ENCODE data around the gene NANOS3. TPM values are rescaled to one million over a fixed set of nuclear protein-coding genes. Genes with fewer than 3 reads are reported as not detected.
A peak's percentile ranks its signal among the peaks of the same experiment; 100 is the strongest.

The NANOS3 gene
- total RNA-seq, 2 experiments from 2014 or later = 1.1 to 2.8 TPM

DNA sequence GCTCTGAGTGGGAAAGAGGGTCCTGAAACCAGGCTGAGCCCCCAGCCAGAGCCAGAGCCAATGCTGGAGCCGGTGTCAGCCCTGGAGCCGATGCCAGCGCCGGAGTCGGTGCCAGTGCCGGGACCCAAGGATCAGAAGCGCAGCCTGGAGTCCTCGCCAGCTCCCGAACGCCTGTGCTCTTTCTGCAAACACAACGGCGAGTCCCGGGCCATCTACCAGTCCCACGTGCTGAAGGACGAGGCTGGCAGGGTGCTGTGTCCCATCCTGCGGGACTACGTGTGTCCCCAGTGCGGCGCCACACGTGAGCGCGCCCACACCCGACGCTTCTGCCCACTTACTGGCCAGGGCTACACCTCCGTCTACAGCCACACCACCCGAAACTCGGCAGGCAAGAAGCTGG is 369 bp downstream of the NANOS3 start:
- peaks cover 26% of the 10 kb centered on the region for H3K4me1 Mint-ChIP-seq
- ATAC-seq = no peak
- H3K27me3 Mint-ChIP-seq = peaks cover 2% of the 10 kb centered on the region
- CTCF ChIA-PET = interaction anchor here (0.8 to 6.0 kb wide), 5 partner anchors 16 to 260 kb away, joined by 3 to 46 read pairs (median 3); no protein-coding TSS in a partner anchor
- no peak for DNase-seq
- H3K36me3 Mint-ChIP-seq = no peaks in the 10 kb centered on the region
- H3K27ac Mint-ChIP-seq = no peak overlapping the region
- H3K4me3 Mint-ChIP-seq = no peak overlapping the region
- no peaks in the 10 kb centered on the region for H3K9me3 Mint-ChIP-seq (ENCODE audit: low read depth)

DNA sequence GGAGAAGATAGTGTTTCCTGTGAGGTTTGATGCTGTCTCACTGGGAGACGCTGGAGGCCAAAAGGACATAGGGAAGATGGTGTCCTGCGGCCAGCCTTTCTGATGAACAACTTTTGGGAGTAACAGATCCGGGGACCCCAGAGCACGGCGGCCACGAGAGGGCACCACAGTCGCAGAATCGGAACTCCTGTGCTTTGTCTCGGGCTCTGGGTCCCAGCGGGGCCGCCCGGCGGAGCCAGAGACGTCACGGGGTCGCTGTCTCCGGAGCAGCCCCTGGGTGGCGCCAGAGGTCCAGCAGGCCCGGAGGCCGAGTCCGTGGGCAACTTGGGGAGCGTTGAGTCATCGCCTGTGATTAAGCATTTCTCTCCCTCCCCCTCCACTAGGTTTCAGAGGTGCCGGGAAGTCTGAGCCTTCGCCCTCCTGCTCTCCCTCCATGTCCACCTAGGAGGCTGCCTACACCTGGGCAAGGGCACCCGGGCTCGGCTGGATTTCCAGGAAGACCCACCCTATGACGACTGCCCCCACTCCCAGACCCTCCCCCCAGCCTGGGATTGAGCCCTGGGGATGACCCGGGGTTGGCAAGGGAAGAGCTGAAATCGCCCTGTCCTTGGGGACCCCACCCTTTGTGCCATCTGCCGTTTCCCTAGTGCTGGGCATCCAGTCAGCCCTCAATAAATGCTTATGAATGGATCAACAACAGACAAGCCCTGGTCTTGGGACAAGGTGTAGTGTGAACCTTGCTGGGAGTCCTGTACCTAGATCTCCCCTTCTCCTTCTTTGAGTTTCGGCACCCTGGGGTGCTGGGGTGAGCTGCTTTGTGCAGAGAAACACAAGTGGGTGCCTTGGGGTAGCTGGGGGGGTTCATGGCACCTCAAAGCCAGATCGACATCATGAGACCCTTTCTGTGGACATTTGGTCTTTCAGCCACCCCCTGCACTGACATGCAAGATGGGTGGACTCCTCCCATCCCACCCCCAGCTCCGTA is 3.4 kb downstream of the NANOS3 start:
- H3K9me3 Mint-ChIP-seq (ENCODE audit: low read depth) = no peaks in the 10 kb centered on the region
- H3K36me3 Mint-ChIP-seq = no peaks in the 10 kb centered on the region
- DNase-seq (peak; percentile 99), ATAC-seq (peak; percentile 98)
- H3K27me3 Mint-ChIP-seq = peaks cover 9% of the 10 kb centered on the region
- CTCF ChIA-PET = interaction anchor here (0.6 to 11.4 kb wide), 40 partner anchors 10 to 540 kb away, joined by 3 to 153 read pairs (median 4); partner anchors contain the start of genes ASF1B, DCAF15, IL27RA and MISP3
- peak overlapping the region; percentile 70 for H3K27ac Mint-ChIP-seq
- H3K4me3 Mint-ChIP-seq = peak overlapping the region; percentile 25
- H3K4me1 Mint-ChIP-seq = peaks cover 37% of the 10 kb centered on the region

DNA sequence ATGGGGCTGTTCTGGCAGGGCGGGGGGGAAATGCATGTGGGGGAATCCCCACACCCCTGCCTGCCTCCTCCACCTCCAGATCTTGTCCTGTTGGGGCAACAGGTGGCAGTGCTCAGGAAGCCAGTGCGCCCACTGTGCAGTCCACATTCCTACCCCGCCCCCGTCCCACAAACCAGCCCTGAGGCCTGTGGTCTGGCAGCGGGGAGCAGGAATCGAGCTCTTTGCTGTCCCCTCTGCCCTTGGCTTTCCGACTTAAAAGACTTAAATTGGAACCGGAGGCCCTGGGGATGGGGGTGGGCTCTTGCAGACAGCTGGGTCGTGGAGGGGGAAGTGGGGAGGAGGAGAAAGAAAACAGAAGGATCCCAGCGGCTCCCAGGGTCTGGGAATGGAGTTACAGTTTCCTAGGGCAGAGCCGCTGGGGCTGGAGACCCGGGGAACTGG is 4.3 kb downstream of the NANOS3 start:
- DNase-seq (peak; percentile 61), ATAC-seq (no peak)
- Mint-ChIP-seq H3K36me3 (no peaks in the 10 kb centered on the region), H3K27ac (peak overlapping the region; percentile 82), H3K9me3 (ENCODE audit: low read depth) (no peaks in the 10 kb centered on the region), H3K4me1 (peaks cover 44% of the 10 kb centered on the region), H3K4me3 (no peak overlapping the region), H3K27me3 (peaks cover 9% of the 10 kb centered on the region)
- CTCF ChIA-PET = interaction anchor here (0.6 to 11.4 kb wide), 25 partner anchors 19 to 539 kb away, joined by 3 to 153 read pairs (median 6); partner anchors contain the start of genes ASF1B, DCAF15, IL27RA and MISP3

DNA sequence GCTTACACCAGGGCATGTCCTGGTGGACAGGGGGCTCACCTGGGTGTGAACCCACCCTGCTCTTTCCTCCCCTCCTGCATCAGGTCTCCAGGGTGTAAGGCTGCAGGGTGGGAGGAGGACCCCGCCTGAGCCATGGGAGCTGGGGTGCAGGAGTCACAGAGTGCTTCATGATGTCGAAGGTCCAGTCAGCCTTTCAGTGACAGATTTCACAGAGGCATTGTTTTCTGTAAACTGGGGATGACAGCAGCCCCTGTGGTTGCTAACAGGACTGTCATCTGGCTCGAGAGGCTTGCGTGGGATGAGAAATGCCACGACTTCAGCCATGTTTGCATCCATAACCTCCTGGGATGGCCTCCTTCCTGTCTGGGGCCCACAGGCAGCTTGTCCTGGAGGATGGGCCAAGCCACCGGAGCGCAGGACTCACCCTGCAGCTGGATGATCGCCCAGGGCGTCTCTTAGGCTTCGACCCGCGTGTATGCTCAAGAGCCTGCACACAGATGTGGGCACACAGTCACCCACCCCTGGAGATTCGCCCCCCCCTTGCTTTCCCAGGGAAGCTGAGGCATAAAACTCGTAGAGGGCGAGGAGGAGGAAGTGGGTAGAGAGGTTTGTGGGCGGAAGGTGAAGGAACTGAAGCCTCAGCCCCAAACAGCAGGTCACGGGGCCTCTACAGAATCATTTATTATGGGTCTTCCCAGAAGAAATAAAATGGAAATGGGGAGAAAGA is 4.9 kb downstream of the NANOS3 start:
- Mint-ChIP-seq H3K27ac (peak overlapping the region; percentile 82), H3K4me1 (peaks cover 50% of the 10 kb centered on the region), H3K36me3 (no peaks in the 10 kb centered on the region), H3K9me3 (ENCODE audit: low read depth) (no peaks in the 10 kb centered on the region), H3K27me3 (peaks cover 9% of the 10 kb centered on the region), H3K4me3 (peak overlapping the region; percentile 40)
- ATAC-seq (no peak), DNase-seq (peak; percentile 82)
- CTCF ChIA-PET = interaction anchor here (0.8 to 11.4 kb wide), 21 partner anchors 19 to 539 kb away, joined by 3 to 153 read pairs (median 11); partner anchors contain the start of genes ASF1B, DCAF15, IL27RA and MISP3

DNA sequence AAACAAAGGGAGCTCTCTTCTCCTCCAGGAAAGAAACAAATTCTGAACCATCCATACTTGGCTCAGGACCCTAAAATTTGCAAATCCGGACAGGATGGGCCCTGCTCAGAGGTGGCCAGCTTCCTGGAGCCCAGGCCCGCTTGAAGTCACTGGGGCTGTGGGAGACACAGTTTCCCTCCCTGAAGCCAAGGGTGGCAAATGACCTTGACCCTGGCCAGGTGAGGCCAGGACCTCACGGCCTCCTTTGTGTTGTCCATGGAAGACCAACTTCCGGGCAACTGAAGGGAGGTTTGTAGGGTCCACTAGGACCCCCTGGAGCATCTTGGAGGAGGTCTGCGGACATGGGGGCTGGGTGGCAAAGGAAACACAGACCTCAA is 5.5 kb downstream of the NANOS3 start:
- H3K9me3 Mint-ChIP-seq (ENCODE audit: low read depth) = no peaks in the 10 kb centered on the region
- DNase-seq = no peak
- peaks cover 9% of the 10 kb centered on the region for H3K27me3 Mint-ChIP-seq
- CTCF ChIA-PET = interaction anchor here (0.8 to 11.4 kb wide), 16 partner anchors 20 to 466 kb away, joined by 3 to 153 read pairs (median 12); partner anchors contain the start of genes ASF1B, DCAF15, IL27RA and MISP3
- H3K36me3 Mint-ChIP-seq = no peaks in the 10 kb centered on the region
- no peak overlapping the region for H3K4me3 Mint-ChIP-seq
- peak overlapping the region; percentile 82 for H3K27ac Mint-ChIP-seq
- H3K4me1 Mint-ChIP-seq = peaks cover 56% of the 10 kb centered on the region
- no peak for ATAC-seq

DNA sequence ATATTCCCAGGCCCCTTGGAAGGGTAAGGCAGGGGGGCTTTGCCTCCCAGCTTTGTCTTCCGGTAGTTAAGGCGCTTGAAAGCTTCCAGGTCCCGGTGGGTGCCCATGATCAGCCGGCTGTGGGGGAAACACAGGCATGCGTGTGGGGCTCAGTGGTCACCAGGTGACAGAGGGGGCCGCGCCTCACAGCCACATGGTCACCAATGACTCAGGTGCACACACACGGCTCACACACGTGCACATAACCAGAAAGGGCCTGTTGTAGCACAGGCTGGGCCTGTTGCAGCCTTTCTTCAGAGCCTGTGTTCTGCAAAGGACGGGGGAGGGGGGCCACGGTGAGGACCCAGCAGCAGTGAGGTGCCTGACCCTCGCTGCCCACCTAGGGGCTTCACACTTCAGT is 5.9 kb downstream of the NANOS3 start:
- H3K4me3 Mint-ChIP-seq = no peak overlapping the region
- ATAC-seq (no peak), DNase-seq (no peak)
- H3K4me1 Mint-ChIP-seq = peaks cover 60% of the 10 kb centered on the region
- CTCF ChIA-PET = interaction anchor here (0.5 to 11.4 kb wide), 14 partner anchors 10 to 465 kb away, joined by 3 to 153 read pairs (median 14); partner anchors contain the start of genes ASF1B, BRME1, CC2D1A and DCAF15
- peak overlapping the region; percentile 82 for H3K27ac Mint-ChIP-seq
- no peaks in the 10 kb centered on the region for H3K36me3 Mint-ChIP-seq
- peaks cover 9% of the 10 kb centered on the region for H3K27me3 Mint-ChIP-seq
- H3K9me3 Mint-ChIP-seq (ENCODE audit: low read depth) = no peaks in the 10 kb centered on the region

DNA sequence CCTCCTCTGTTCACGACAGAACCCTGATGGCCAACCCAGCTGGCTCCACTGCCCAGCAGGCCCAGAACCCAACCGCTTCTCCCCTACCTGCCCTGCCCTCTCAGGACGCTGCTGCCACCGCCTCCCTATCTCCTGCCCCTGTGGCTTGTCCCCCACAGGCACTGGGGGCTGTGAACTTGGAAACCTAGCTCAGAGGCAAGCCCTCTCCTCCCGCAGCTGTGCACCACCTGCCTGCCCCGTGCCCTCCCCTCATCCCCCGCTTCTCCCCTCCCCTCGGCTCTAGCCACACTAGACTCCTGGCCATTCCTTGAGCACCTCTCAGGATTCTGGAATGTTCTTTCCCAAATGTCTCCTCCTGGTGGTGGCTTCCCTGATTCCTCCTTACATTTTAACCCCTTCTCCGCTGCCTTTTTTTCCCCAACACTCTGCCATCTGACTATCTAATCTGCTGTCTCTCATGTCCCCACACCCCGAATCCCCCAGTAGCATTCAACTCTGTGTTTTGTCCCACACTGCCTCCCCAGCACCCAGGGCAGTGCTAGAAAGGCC is 6.7 kb downstream of the NANOS3 start:
- Mint-ChIP-seq H3K4me3 (no peak overlapping the region), H3K36me3 (no peaks in the 10 kb centered on the region), H3K9me3 (ENCODE audit: low read depth) (no peaks in the 10 kb centered on the region), H3K27me3 (peaks cover 9% of the 10 kb centered on the region), H3K27ac (no peak overlapping the region), H3K4me1 (peaks cover 64% of the 10 kb centered on the region)
- ATAC-seq (no peak), DNase-seq (no peak)
- CTCF ChIA-PET = interaction anchor here (0.6 to 11.4 kb wide), 7 partner anchors 13 to 194 kb away, joined by 3 to 153 read pairs (median 3); partner anchors contain the start of genes BRME1, CC2D1A, DCAF15 and MISP3

DNA sequence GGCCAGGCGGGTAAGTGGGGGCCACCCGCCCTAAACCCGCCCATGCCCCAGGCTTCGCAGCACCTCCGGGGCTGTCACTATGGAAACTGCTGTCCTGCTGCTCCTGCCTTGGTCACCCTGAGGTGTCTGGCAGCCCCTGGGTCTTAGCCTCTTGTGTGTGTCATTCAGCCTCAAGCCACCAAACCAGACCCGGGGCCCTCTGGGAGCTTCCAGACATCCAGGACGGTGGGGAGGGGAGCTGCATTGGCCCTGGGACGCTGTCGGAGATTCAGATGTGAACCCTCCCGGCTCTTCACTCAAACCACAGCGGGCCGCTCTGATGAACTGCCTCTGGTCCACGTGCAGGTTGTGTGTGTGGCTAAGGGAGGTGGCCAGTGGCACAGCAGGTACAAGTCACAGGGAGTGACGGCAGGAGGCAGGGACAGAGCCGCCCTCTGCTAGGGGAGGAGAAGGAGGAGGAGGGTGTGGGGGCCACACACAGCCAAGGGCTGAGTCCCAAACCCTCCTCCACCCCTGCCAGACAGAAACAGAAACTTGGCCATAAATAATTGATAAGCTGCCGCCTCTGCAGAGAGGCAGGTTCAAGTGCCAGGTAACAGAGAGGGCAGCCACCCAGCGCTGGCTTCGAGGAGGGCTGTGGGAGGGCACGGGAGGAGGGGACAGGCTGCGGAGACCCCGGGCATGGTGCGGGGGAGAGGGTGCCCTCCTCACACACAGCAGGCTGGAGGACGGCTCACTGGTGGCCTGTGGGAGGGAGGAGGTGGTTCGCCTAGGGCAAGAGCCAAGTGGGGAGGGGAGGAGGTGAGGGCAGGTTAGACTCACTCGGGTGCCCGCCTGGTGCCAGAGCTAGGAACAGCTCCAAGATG is 8.0 kb downstream of the NANOS3 start:
- Mint-ChIP-seq H3K27ac (no peak overlapping the region), H3K4me3 (no peak overlapping the region), H3K4me1 (peaks cover 62% of the 10 kb centered on the region), H3K36me3 (no peaks in the 10 kb centered on the region), H3K9me3 (ENCODE audit: low read depth) (no peaks in the 10 kb centered on the region), H3K27me3 (peaks cover 9% of the 10 kb centered on the region)
- ATAC-seq (no peak), DNase-seq (no peak)
- CTCF ChIA-PET = interaction anchor here (0.9 to 11.4 kb wide), 5 partner anchors 16 to 186 kb away, joined by 4 to 153 read pairs (median 7); partner anchors contain the start of gene MISP3

DNA sequence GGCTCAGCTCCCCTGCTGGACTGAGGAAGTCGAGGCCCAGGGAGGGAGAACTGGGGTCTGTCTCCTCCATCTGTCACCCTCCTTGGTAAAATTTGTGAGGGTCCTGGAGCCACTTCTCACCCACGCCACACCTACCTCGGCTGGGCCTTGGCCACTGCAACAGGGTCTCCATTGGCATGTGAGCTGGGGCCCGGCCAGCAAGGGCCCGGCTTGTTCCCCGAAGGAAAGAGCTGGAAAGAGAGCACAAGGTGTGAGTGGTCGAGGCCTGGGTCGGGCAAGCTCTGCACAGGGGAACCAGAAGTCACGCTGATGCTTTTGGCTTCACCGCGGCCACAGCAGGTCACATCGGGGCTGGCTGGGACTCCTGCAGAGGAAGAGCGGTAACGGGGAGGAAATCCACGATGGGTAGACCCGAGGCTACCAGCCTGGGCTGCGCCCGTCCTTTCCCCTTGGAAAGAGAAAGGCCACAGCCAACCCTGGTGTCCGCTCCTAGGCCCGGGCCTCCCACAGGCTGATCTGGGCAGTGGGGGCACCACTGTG is 9.0 kb downstream of the NANOS3 start:
- no peak overlapping the region for H3K4me3 Mint-ChIP-seq
- no peak for DNase-seq
- ATAC-seq = no peak
- no peaks in the 10 kb centered on the region for H3K9me3 Mint-ChIP-seq (ENCODE audit: low read depth)
- no peaks in the 10 kb centered on the region for H3K36me3 Mint-ChIP-seq
- peaks cover 54% of the 10 kb centered on the region for H3K4me1 Mint-ChIP-seq
- H3K27ac Mint-ChIP-seq = peak overlapping the region; percentile 15
- CTCF ChIA-PET = interaction anchor here (1.2 to 11.4 kb wide), 9 partner anchors 12 to 251 kb away, joined by 4 to 153 read pairs (median 8); partner anchors contain the start of genes ASF1B and MISP3
- peaks cover 9% of the 10 kb centered on the region for H3K27me3 Mint-ChIP-seq

DNA sequence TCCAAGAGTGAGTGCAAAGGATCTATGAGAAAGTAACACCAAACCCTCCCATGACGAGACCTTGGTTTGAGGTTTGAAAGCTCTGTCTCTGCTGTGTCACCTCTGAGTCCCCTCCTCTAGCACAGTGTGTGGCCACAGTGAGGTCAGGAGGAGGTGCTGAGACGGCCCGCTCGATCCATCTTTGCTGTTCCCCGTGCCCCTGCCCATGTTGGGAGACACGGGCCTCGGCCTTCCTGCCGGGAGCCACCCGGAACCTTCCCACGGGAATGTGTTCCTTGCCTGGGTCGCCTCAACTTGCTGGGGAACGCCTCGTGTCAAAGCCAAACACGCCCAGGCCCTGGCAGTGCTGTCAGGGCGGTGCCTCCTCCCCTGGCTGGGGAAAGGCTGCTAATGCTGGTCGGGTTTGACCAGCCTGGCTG is 10.1 kb downstream of the NANOS3 start:
- Mint-ChIP-seq H3K9me3 (ENCODE audit: low read depth) (no peaks in the 10 kb centered on the region), H3K27me3 (peaks cover 9% of the 10 kb centered on the region), H3K27ac (peak overlapping the region; percentile 68), H3K36me3 (no peaks in the 10 kb centered on the region), H3K4me3 (peak overlapping the region; percentile 51), H3K4me1 (peaks cover 42% of the 10 kb centered on the region)
- DNase-seq (peak; percentile 91), ATAC-seq (peak; percentile 90)
- CTCF ChIA-PET = interaction anchor here (0.6 to 11.4 kb wide), 21 partner anchors 11 to 610 kb away, joined by 3 to 153 read pairs (median 4); partner anchors contain the start of genes ASF1B, IL27RA, MISP3 and RLN3

DNA sequence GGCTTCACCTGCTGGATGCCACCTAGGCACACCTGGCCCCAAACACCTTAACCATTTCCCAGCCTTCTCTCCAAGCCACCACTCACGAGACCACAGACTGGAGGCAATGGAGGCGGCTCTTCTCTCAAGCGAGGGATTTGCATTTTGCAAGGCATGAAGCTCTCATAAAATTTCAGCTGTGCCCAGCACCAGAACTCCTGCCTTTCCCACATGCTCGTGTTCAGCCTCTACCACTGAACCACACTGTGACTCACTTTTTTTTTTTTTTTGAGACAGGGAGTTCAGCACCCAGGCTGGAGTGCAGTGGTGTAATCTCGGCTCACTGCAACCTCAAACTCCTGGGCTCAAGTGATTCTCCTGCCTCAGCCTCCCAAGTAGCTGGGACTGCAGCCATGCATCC is 10.6 kb downstream of the NANOS3 start:
- CTCF ChIA-PET = interaction anchor here (1.0 to 11.4 kb wide), 13 partner anchors 12 to 249 kb away, joined by 3 to 153 read pairs (median 6); partner anchors contain the start of genes ASF1B, IL27RA, MISP3 and RLN3
- Mint-ChIP-seq H3K27ac (peak overlapping the region; percentile 68), H3K9me3 (ENCODE audit: low read depth) (no peaks in the 10 kb centered on the region), H3K27me3 (peaks cover 9% of the 10 kb centered on the region), H3K36me3 (no peaks in the 10 kb centered on the region), H3K4me3 (peak overlapping the region; percentile 51), H3K4me1 (peaks cover 38% of the 10 kb centered on the region)
- peak; percentile 43 for ATAC-seq
- peak; percentile 48 for DNase-seq
